ENCODE results near the gene CC2D2B.

Gene CC2D2B, protein sequence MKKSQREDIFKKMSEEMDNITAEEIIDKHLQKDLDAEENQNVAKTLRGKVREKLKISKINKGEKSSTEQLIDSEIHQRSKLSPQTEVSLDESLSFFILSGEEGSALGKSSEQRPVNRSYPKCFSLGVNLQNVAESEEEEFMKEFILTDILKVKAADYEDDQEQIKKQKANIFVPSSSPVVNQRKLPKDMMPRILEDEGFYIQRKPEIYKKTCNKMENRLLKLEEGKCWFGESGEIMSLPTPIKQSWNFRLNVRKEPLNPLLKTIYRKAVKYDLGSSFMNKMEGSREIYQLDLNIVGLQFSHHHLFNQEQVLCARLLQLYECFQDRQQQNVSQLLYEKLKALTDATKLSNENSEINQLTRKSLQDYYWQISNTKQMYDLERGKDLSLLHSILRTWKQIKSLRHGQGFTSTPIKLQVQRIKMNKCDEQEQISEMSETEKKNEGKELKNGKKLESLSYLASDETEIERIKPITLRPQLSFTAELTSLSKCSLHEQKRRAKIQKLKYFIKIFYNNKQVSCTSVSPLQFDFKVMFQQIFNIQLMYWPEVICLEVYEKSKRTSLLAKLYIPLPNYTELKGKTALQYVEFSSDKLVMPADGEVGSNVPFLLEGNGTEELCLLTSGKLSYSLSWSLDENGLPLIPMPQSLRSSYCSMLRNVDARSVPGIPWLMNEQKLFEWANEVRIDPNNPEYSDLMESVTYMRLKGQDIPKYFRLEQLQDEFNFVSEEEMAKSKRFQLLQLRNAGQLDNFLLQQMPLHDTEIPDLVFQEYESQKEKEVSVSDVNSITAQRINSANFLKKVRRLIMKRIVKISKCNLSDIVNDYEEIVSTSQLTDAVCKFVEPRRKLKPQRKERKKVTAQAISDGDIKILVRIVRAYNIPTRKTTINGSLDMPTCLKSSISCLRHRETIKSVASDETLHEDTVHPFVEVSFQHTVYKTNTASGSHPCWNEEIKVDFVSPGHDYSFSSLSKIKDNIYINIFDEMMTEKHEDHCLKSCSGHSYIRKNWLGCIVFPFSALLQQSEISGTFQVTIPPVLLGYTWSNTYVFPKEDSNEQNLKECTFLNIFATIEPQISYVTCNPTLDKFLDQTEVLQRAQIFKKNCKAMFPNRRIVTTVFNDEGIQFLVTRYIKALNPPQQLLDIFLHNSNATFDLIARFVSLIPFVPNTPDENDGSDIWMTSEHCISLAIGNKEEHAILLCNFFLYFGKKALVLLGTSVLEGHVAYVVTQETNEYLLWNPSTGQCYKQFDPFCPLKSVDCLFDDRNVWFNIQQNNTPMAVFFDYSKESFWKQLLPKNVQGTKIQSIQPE (N-terminal part only)

DNA sequence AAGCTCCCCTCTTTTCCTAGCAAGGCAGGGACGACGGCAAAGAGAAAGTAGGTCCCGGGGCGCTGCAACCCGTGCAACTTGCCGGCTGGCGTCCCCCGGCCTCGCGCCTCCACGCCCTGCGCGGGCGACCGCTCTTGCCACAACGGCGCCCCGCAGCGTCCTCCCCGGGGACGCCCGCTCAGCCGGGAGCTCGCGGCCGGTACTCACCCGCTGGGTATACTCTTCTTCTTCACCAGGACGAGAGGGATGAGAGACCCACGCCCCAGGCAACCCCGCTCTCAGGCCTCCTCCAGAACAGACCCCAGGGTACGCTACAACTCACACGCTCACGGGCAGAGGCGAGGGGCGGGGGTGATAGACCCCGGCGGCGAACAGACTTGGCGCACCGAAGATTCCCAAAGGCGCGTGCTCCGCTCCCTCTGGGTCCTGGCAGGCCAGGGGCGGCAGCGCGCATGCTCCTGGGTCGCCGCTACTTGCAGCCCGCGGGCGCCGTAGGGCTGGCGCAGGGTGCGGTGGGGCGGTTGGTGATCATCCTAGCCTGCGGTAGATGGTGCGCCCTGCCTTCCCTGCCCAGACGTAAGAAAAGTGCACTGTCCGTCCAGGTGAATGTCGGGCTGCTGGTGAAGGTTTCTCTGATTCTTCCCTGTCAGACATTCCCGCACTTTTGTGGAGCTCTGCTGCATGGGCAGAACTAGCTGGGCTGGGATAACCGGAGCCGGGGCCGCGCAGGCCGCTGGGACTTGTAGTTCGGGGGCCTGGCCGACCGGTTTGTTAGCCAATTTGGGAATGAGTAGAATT lies at the start of gene CC2D2B:
Gene CC2D2B, plus strand, starts transcription at position 520 of the 798 bp plus-strand sequence. CDS start 3,349 bp downstream, outside the sequence.
- peak within 1 kb of the TSS; percentile 90 for H3K9ac ChIP-seq (ENCODE audit: insufficient read length, low read depth)
- H3K27me3 ChIP-seq (ENCODE audit: insufficient read depth, insufficient read length), result no peaks in the 10 kb centered on the region
- DNase-seq (ENCODE audit: low read depth, low spot score), result peak; percentile 69
- no peaks in the 10 kb centered on the region for H3K4me1 ChIP-seq (ENCODE audit: insufficient read depth, insufficient read length)
- TF ChIP-seq ZNF274 (IDR thresholded peaks at IDR 0.05; ENCODE audit: low read depth, low read length), result no peak
- TF ChIP-seq YY1 (IDR thresholded peaks at IDR 0.05; ENCODE audit: insufficient read depth, insufficient read length), result no peak
- no peak for TF ChIP-seq SUZ12 (IDR thresholded peaks at IDR 0.05; ENCODE audit: extremely low read depth, insufficient read depth, insufficient read length)
- H3K36me3 ChIP-seq (ENCODE audit: insufficient read depth, insufficient read length, low read length), result peaks cover 30% of the 10 kb centered on the region
- no peaks in the 10 kb centered on the region for H3K9me3 ChIP-seq (ENCODE audit: insufficient read depth, low read length)
- H3K4me3 ChIP-seq (ENCODE audit: insufficient read length, low read depth), result peak within 1 kb of the TSS; percentile 81

DNA sequence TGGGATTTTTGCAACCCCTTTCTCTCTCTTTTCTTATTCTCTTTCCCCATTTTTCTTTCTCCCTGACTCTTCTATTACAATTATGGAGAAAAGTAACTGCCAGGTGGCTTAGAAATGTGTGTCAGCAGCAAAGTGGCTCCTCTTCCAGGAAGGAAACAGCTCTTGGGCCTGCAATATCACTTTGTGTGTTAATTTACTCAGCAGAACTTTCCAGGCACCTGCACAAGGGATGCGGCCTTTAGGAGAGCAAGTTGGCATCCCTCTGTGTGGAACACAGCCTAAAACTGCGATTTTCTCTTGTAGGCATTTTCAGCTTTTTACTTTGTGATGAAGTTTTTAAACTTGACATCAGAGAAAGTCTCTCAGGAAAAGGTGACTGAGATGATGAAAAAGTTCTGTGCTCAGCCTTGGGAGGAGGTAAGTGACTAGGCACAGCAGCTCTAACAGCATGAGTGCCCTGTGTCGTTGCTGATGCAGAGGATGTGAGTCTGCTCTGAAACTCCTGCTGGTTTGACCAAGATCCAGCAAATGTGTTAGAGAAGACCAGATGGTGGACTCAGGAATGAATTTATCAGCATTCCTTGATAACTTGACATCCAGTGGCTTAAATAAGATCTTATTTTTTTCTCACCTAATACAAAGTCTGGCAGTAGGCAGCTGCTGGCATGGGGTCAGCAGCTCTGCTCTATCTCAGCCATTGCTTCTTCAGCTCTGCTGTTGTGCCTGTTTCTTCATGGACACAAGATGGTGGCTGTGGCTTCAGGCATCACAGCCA lies 47.4 kb upstream of the CC2D2B start:
- no peak for DNase-seq (ENCODE audit: low read depth, low spot score)
- no peak overlapping the region for H3K9ac ChIP-seq (ENCODE audit: insufficient read length, low read depth)
- no peaks in the 10 kb centered on the region for H3K9me3 ChIP-seq (ENCODE audit: insufficient read depth, low read length)
- no peaks in the 10 kb centered on the region for H3K4me1 ChIP-seq (ENCODE audit: insufficient read depth, insufficient read length)
- no peaks in the 10 kb centered on the region for H3K27me3 ChIP-seq (ENCODE audit: insufficient read depth, insufficient read length)
- TF ChIP-seq ZNF274 (IDR thresholded peaks at IDR 0.05; ENCODE audit: low read depth, low read length) (no peak), SUZ12 (IDR thresholded peaks at IDR 0.05; ENCODE audit: extremely low read depth, insufficient read depth, insufficient read length) (no peak), YY1 (IDR thresholded peaks at IDR 0.05; ENCODE audit: insufficient read depth, insufficient read length) (no peak)
- H3K4me3 ChIP-seq (ENCODE audit: insufficient read length, low read depth), result no peak overlapping the region
- no peaks in the 10 kb centered on the region for H3K36me3 ChIP-seq (ENCODE audit: insufficient read depth, insufficient read length, low read length)

DNA sequence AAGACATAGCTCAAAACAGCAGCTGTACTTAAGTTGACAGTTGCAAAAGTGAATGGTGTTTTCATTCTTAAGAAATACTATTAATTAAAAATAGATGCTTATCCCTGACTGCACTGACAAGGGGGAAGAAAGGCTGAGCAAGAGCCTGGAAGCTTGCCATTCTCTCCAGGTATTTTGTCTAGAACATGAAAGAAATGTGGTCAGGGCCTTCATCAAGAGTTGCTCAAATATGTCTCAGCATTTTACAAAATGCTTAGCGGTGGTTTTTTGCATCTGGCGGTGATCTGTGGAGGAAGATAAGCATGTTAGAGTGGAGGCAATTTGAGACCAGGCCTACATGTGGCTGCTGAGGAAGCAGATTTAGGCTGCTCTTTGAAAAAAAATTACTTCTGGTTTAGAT lies 46.4 kb upstream of the CC2D2B start:
- no peaks in the 10 kb centered on the region for H3K4me1 ChIP-seq (ENCODE audit: insufficient read depth, insufficient read length)
- DNase-seq (ENCODE audit: low read depth, low spot score), result no peak
- H3K36me3 ChIP-seq (ENCODE audit: insufficient read depth, insufficient read length, low read length), result no peaks in the 10 kb centered on the region
- no peak overlapping the region for H3K4me3 ChIP-seq (ENCODE audit: insufficient read length, low read depth)
- no peak overlapping the region for H3K9ac ChIP-seq (ENCODE audit: insufficient read length, low read depth)
- H3K9me3 ChIP-seq (ENCODE audit: insufficient read depth, low read length), result no peaks in the 10 kb centered on the region
- H3K27me3 ChIP-seq (ENCODE audit: insufficient read depth, insufficient read length), result no peaks in the 10 kb centered on the region
- TF ChIP-seq ZNF274 (IDR thresholded peaks at IDR 0.05; ENCODE audit: low read depth, low read length), result no peak
- no peak for TF ChIP-seq YY1 (IDR thresholded peaks at IDR 0.05; ENCODE audit: insufficient read depth, insufficient read length)
- TF ChIP-seq SUZ12 (IDR thresholded peaks at IDR 0.05; ENCODE audit: extremely low read depth, insufficient read depth, insufficient read length), result no peak

DNA sequence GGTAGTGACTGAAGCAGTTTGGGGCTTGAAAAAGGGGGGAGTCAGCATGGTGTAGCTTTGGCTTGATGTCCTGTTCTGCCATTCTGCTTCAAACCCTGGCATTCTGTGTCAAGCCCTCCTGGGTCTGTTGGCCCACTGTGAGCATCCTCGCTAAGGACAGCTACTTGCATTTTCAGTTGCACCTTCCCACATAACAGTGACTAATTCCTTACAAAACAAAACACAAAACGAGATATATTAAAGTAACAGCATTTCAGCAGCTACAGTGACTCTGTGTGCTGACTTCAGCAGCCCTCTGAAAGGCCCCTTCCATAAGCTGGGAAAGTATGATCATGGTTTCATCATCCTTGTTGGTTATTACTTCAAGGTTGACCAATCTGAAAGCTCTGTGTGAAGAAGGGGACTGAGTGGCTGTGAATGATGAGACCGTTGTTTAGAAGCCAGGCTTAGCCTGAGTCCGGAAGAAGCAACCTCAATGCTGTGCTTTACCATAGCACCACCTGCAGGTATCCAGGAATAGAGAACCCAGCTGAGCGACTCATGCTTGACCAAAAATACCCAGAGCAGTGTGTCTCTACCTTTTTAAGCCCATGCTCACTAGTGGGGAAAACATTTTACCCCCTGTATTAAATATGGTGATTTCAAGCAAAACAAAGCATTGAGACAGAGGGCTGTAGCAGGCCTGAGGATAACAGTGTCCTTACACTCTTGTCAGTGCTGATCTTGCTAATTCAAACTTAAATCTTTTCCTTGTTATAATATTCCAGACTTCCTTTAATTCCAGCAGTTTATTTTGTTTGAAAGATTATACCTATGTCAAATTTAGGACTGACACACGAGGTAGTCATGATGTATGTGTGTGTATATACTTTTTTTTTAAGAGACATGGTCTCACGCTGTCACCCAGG lies 42.6 kb upstream of the CC2D2B start:
- no peak overlapping the region for H3K9ac ChIP-seq (ENCODE audit: insufficient read length, low read depth)
- peak; percentile 23 for DNase-seq (ENCODE audit: low read depth, low spot score)
- no peaks in the 10 kb centered on the region for H3K9me3 ChIP-seq (ENCODE audit: insufficient read depth, low read length)
- no peaks in the 10 kb centered on the region for H3K4me1 ChIP-seq (ENCODE audit: insufficient read depth, insufficient read length)
- no peak overlapping the region for H3K4me3 ChIP-seq (ENCODE audit: insufficient read length, low read depth)
- TF ChIP-seq YY1 (IDR thresholded peaks at IDR 0.05; ENCODE audit: insufficient read depth, insufficient read length) (no peak), SUZ12 (IDR thresholded peaks at IDR 0.05; ENCODE audit: extremely low read depth, insufficient read depth, insufficient read length) (no peak), ZNF274 (IDR thresholded peaks at IDR 0.05; ENCODE audit: low read depth, low read length) (no peak)
- no peaks in the 10 kb centered on the region for H3K36me3 ChIP-seq (ENCODE audit: insufficient read depth, insufficient read length, low read length)
- H3K27me3 ChIP-seq (ENCODE audit: insufficient read depth, insufficient read length), result no peaks in the 10 kb centered on the region

DNA sequence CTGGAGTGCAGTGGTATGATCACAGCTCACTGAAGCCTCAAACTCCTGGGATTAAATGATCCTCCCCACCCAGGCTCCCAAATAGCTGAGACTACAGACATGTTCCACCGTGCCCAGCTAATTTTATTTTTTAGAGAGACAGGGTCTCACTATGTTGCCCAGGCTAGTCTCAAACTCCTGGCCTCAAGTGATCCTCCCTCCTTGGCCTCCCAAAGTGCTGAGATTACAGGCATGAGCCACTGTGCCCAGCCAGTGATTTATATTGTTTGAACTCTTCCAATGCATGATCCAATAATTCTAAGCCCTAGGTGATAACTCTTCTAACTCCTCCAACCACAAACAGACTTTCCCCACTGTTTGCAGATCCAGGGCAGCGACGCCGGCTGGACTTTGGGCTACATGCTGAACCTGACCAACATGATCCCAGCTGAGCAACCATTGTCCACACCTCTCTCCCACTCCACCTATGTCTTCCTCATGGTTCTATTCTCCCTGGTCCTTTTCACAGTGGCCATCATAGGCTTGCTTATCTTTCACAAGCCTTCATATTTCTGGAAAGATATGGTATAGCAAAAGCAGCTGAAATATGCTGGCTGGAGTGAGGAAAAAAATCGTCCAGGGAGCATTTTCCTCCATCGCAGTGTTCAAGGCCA lies 41.8 kb upstream of the CC2D2B start:
- H3K9ac ChIP-seq (ENCODE audit: insufficient read length, low read depth), result no peak overlapping the region
- DNase-seq (ENCODE audit: low read depth, low spot score), result no peak
- H3K9me3 ChIP-seq (ENCODE audit: insufficient read depth, low read length), result no peaks in the 10 kb centered on the region
- H3K27me3 ChIP-seq (ENCODE audit: insufficient read depth, insufficient read length), result no peaks in the 10 kb centered on the region
- no peaks in the 10 kb centered on the region for H3K4me1 ChIP-seq (ENCODE audit: insufficient read depth, insufficient read length)
- TF ChIP-seq YY1 (IDR thresholded peaks at IDR 0.05; ENCODE audit: insufficient read depth, insufficient read length) (no peak), ZNF274 (IDR thresholded peaks at IDR 0.05; ENCODE audit: low read depth, low read length) (no peak), SUZ12 (IDR thresholded peaks at IDR 0.05; ENCODE audit: extremely low read depth, insufficient read depth, insufficient read length) (no peak)
- H3K4me3 ChIP-seq (ENCODE audit: insufficient read length, low read depth), result no peak overlapping the region
- no peaks in the 10 kb centered on the region for H3K36me3 ChIP-seq (ENCODE audit: insufficient read depth, insufficient read length, low read length)

Measured in NT2/D1 (cell line).